ENCODE results near the gene STN1. TPM values are rescaled to one million over a fixed set of nuclear protein-coding genes. Genes with fewer than 3 reads are reported as not detected.

Gene STN1
- total and polyA plus RNA-seq, 10 of the 15 experiments (the other 5 are each of a cell fraction or from before 2014, with no cell fraction given), result 22.2 to 31.8 (median 28.5) TPM

GRCh38 chr10:103932271-103932670 lies 14.3 kb upstream of the STN1 start:
- POLR2A ChIA-PET, result interaction anchor here (1.0 kb wide), 1 partner anchor 16 kb away, joined by 5 read pairs; no protein-coding TSS in a partner anchor
- TF ChIP-seq NFYB (IDR thresholded peaks at IDR 0.05; ENCODE audit: insufficient read depth, low read depth, low read length) (no peak), SRF (IDR thresholded peaks at IDR 0.05; ENCODE audit: low read depth in 2 of 2, low read length in 2 of 2) (no peak), SP1 (IDR thresholded peaks at IDR 0.05; ENCODE audit: low read depth, low read length) (no peak), BACH1 (IDR thresholded peaks at IDR 0.05; ENCODE audit: borderline replicate concordance) (no peak), BHLHE40 (IDR thresholded peaks at IDR 0.05; ENCODE audit: borderline replicate concordance in 1 of 2, low read depth in 2 of 2, low read length in 1 of 2) (no peak), CHD2 (IDR thresholded peaks at IDR 0.05; ENCODE audit: borderline replicate concordance, low read depth, low read length) (no peak), CREM (IDR thresholded peaks at IDR 0.05; ENCODE audit: low read depth) (no peak), RCOR1 (conservative IDR thresholded peaks at IDR 0.05; ENCODE audit: low read depth, low read length) (no peak), CEBPZ (IDR thresholded peaks at IDR 0.05; ENCODE audit: low read depth, low read length) (no peak), MTA2 (IDR thresholded peaks at IDR 0.05; ENCODE audit: low read depth) (no peak), CBFB (IDR thresholded peaks at IDR 0.05; ENCODE audit: low read depth) (no peak), RELB (IDR thresholded peaks at IDR 0.05; ENCODE audit: low read depth) (no peak), SKIL (IDR thresholded peaks at IDR 0.05; ENCODE audit: low read depth, poor library complexity, severe bottlenecking) (no peak), MXI1 (IDR thresholded peaks at IDR 0.05; ENCODE audit: low read depth, low read length) (no peak), PKNOX1 (IDR thresholded peaks at IDR 0.05) (no peak), TCF7 (IDR thresholded peaks at IDR 0.05; ENCODE audit: borderline replicate concordance) (no peak), HDAC6 (IDR thresholded peaks at IDR 0.05; ENCODE audit: unreplicated experiment) (no peak), ZZZ3 (IDR thresholded peaks at IDR 0.05; ENCODE audit: control insufficient read depth, insufficient read length, low read depth) (no peak)

More at GRCh38 chr10:103932271-103932670, 14.3 kb upstream of the STN1 start:
- H2AFZ ChIP-seq (ENCODE audit: control insufficient read depth, low read depth, low read length), result no peak overlapping the region
- 61% methylated on average over 7 of the region's 7 CpGs for WGBS (ENCODE audit: insufficient coverage, insufficient replicate concordance, low lambda C conversion rate, missing lambda C conversion rate)
- ChIA-PET SMC1A (ENCODE audit: uncharacterized antibody, unreplicated experiment) (interaction anchor here (0.8 kb wide), 1 partner anchor 9 kb away, joined by 3 read pairs; no protein-coding TSS in a partner anchor), CTCF (no interaction called here), RAD21 (ENCODE audit: unreplicated experiment) (no interaction called here)
- in situ Hi-C loops (cut with MboI), result no loop called here
- no peak for DNase-seq (ENCODE audit: low read depth, low spot score)
- BruUV-seq (replicated peaks), result no TSS peak
- ATAC-seq, result no peak
- no peaks in the 10 kb centered on the region for H3K4me1 ChIP-seq (ENCODE audit: control insufficient read depth, insufficient read depth, low read length)
- no peak overlapping the region for H3K4me3 ChIP-seq
- no peaks in the 10 kb centered on the region for H3K9me3 ChIP-seq (replicated peaks; ENCODE audit: control insufficient read depth, insufficient read depth, low read length)
- no peak overlapping the region for H3K4me2 ChIP-seq (ENCODE audit: control insufficient read depth, insufficient read depth)
- H3K36me3 ChIP-seq (ENCODE audit: control insufficient read depth in 2 of 2, insufficient read depth in 2 of 2, low read length in 1 of 2), result no peaks in the 10 kb centered on the region
- intact Hi-C loops (cut with micrococcal nuclease; ENCODE audit: unreplicated experiment), result no loop called here
- no peak overlapping the region for H3K9ac ChIP-seq (ENCODE audit: control insufficient read depth, insufficient read depth, low read length)
- no peaks in the 10 kb centered on the region for H3K27me3 ChIP-seq (replicated peaks in 1 of 2; ENCODE audit: control insufficient read depth in 2 of 2, insufficient read depth in 2 of 2, low read length in 1 of 2)
- H3K79me2 ChIP-seq (ENCODE audit: control insufficient read depth, insufficient read depth, low read length), result no peaks in the 10 kb centered on the region
- no peak for FAIRE-seq
- H3K27ac ChIP-seq (ENCODE audit: control insufficient read depth, insufficient read depth), result no peak overlapping the region
- H4K20me1 ChIP-seq (ENCODE audit: control insufficient read depth, insufficient read depth), result no peaks in the 10 kb centered on the region

Measured in GM12878 (cell line).